ENCODE data around the gene RELN. TPM values are rescaled to one million over a fixed set of nuclear protein-coding genes. Genes with fewer than 3 reads are reported as not detected.

Gene RELN
- polyA plus RNA-seq, 2 donors = 0.10 to 0.65 TPM

DNA sequence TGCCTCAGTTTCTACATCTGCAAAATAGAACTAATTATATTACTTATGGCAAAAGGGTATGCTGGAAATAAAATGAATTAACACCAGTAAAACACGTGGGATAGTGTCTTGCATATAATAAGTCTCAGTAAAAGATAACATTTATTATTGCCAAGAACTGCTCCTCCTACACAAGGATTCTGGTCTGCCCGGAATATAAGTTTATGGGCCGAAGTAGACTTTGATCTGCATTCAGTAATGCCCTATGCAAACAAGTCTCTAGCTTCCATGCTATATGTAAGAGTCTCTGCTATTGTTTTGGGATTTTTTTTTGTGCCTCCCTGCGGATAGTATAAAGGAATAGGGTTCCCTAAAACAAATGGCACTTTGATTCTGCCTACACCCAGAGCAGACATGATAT, 417.9 kb downstream of the RELN start:
- Histone ChIP-seq H3K9me3 (ENCODE audit: control insufficient read depth in 2 of 2, insufficient read depth in 1 of 2, low read depth in 1 of 2, low read length in 1 of 2) (no peaks in the 10 kb centered on the region), H3K36me3 (ENCODE audit: control insufficient read depth in 2 of 2, insufficient read depth in 2 of 2, low read length in 1 of 2) (no peaks in the 10 kb centered on the region), H3K27me3 (ENCODE audit: control insufficient read depth in 1 of 2, insufficient read depth in 2 of 2, low read length in 2 of 2) (no peaks in the 10 kb centered on the region), H3K4me3 (ENCODE audit: low read depth in 1 of 2, low read length in 2 of 2) (no peak overlapping the region), H3K27ac (ENCODE audit: low read depth in 2 of 2, low read length in 1 of 2) (no peak overlapping the region), H3K4me1 (ENCODE audit: control insufficient read depth in 2 of 2, insufficient read depth in 2 of 2, low read length in 1 of 2) (no peaks in the 10 kb centered on the region)
- WGBS, 2 donors = 37 to 56% methylated on average over 4 of the region's 4 CpGs

DNA sequence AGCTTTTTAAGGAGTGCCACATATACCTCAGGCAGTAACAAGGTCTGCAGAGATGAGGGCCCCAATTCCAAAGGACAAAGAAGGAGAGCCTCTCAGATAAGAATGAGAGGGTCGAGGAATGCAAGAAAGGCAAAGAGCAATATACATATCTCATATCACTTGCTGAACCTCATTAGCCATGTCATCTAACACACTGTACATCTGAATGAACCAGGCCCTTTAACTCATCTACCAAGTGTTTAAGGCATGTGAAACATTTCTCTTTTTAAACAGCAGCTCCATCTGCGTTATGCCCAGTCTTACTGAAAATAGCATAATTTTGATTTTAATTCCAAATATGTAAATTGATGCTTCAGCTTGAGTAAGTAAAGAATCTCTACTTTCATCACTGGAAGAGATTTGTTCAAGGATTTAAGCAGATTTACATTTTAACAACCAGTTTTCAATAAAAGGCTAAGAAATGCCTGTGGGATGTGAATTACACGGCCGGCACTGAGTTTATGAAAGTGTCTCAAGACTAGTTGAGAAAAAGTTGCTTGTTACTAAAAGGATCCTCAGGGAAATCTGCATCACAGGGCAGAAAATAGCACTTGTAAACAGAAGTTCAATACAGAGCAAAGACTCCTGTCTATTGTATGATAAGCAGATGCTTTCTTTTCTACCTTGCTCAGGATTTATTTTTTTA, 419.7 kb downstream of the RELN start:
- Histone ChIP-seq H3K4me1 (ENCODE audit: control insufficient read depth in 2 of 2, insufficient read depth in 2 of 2, low read length in 1 of 2) (no peaks in the 10 kb centered on the region), H3K27ac (ENCODE audit: low read depth in 2 of 2, low read length in 1 of 2) (no peak overlapping the region), H3K9me3 (ENCODE audit: control insufficient read depth in 2 of 2, insufficient read depth in 1 of 2, low read depth in 1 of 2, low read length in 1 of 2) (no peaks in the 10 kb centered on the region), H3K36me3 (ENCODE audit: control insufficient read depth in 2 of 2, insufficient read depth in 2 of 2, low read length in 1 of 2) (no peaks in the 10 kb centered on the region), H3K4me3 (ENCODE audit: low read depth in 1 of 2, low read length in 2 of 2) (no peak overlapping the region), H3K27me3 (ENCODE audit: control insufficient read depth in 1 of 2, insufficient read depth in 2 of 2, low read length in 2 of 2) (no peaks in the 10 kb centered on the region)
- 54 to 59% methylated on average over 4 of the region's 4 CpGs for WGBS, 2 donors

DNA sequence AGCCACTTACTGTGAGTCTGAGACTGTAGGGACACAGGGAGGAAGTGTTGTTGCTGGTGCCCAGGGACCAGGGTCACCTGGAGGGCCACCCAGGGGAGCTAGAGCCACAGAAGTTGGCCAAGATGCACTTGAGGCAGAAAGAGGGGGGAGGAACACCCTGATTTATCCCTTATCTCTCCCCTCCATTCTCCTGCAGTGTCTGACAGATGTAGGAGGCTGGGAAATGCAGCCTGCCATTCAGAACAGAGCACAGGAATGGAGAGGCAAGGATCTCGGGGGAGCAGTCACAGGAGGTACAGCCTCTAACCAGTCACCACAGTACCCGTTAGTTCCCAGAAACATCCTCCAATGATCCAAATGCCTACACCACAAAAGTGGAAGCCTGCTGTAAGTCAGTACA, 425.0 kb downstream of the RELN start:
- Histone ChIP-seq H3K9me3 (ENCODE audit: control insufficient read depth in 2 of 2, insufficient read depth in 1 of 2, low read depth in 1 of 2, low read length in 1 of 2) (no peaks in the 10 kb centered on the region), H3K4me1 (ENCODE audit: control insufficient read depth in 2 of 2, insufficient read depth in 2 of 2, low read length in 1 of 2) (no peaks in the 10 kb centered on the region), H3K27me3 (ENCODE audit: control insufficient read depth in 1 of 2, insufficient read depth in 2 of 2, low read length in 2 of 2) (no peaks in the 10 kb centered on the region), H3K27ac (ENCODE audit: low read depth in 2 of 2, low read length in 1 of 2) (no peak overlapping the region), H3K4me3 (ENCODE audit: low read depth in 1 of 2, low read length in 2 of 2) (no peak overlapping the region), H3K36me3 (ENCODE audit: control insufficient read depth in 2 of 2, insufficient read depth in 2 of 2, low read length in 1 of 2) (no peaks in the 10 kb centered on the region)
- WGBS, 2 donors = 67 to 78% methylated on average over 2 of the region's 2 CpGs

DNA sequence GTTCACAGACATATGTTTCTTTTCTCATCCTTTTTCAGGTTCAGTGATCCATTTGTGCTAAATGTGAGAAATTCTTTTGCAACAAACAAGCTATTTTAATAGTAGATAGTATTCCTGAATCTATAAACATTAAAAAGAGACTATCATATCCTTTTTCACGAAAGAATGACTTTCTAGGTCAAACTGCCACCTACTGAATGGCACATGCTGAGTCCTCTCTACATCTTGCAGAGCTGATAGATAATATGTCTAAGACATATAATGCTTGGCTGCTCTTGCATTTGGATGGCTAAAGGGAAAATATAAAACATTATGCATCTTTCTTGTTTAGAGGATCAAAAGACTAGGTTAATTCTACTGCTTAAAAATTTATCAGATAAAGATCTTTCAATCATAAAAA, 429.3 kb downstream of the RELN start:
- H3K4me3 ChIP-seq (ENCODE audit: low read depth in 1 of 2, low read length in 2 of 2) = no peak overlapping the region
- no peaks in the 10 kb centered on the region for H3K4me1 ChIP-seq (ENCODE audit: control insufficient read depth in 2 of 2, insufficient read depth in 2 of 2, low read length in 1 of 2)
- H3K36me3 ChIP-seq (ENCODE audit: control insufficient read depth in 2 of 2, insufficient read depth in 2 of 2, low read length in 1 of 2) = no peaks in the 10 kb centered on the region
- WGBS, 2 donors = 55 to 59% methylated on average over 1 of the region's 1 CpG
- no peaks in the 10 kb centered on the region for H3K27me3 ChIP-seq (ENCODE audit: control insufficient read depth in 1 of 2, insufficient read depth in 2 of 2, low read length in 2 of 2)
- no peak overlapping the region for H3K27ac ChIP-seq (ENCODE audit: low read depth in 2 of 2, low read length in 1 of 2)
- no peaks in the 10 kb centered on the region for H3K9me3 ChIP-seq (ENCODE audit: control insufficient read depth in 2 of 2, insufficient read depth in 1 of 2, low read depth in 1 of 2, low read length in 1 of 2)

DNA sequence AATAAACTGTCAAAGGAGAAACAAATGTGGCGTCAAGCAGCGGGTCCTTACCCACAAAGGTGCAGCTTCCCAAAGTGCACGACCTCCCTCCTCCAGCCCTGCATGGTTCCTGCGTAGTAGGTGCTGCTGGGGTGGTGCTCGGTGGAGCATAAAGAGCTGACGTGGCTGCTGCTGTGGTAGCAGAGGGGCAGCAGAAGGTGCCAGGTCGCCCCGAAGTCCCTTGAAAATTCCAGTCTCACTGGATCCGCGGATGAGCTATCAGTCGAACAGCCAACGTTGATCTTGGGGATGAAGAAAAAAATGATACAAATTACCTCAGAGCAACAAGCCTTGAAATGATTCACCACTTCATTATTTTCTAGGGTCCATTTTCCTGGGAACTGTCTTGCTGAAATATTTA, 438.4 kb downstream of the RELN start:
- Histone ChIP-seq H3K4me1 (ENCODE audit: control insufficient read depth in 2 of 2, insufficient read depth in 2 of 2, low read length in 1 of 2) (no peaks in the 10 kb centered on the region), H3K9me3 (ENCODE audit: control insufficient read depth in 2 of 2, insufficient read depth in 1 of 2, low read depth in 1 of 2, low read length in 1 of 2) (no peaks in the 10 kb centered on the region), H3K27ac (ENCODE audit: low read depth in 2 of 2, low read length in 1 of 2) (no peak overlapping the region), H3K4me3 (ENCODE audit: low read depth in 1 of 2, low read length in 2 of 2) (no peak overlapping the region), H3K27me3 (ENCODE audit: control insufficient read depth in 1 of 2, insufficient read depth in 2 of 2, low read length in 2 of 2) (no peaks in the 10 kb centered on the region), H3K36me3 (ENCODE audit: control insufficient read depth in 2 of 2, insufficient read depth in 2 of 2, low read length in 1 of 2) (no peaks in the 10 kb centered on the region)
- WGBS, 2 donors = 86 to 88% methylated on average over 12 of the region's 12 CpGs

DNA sequence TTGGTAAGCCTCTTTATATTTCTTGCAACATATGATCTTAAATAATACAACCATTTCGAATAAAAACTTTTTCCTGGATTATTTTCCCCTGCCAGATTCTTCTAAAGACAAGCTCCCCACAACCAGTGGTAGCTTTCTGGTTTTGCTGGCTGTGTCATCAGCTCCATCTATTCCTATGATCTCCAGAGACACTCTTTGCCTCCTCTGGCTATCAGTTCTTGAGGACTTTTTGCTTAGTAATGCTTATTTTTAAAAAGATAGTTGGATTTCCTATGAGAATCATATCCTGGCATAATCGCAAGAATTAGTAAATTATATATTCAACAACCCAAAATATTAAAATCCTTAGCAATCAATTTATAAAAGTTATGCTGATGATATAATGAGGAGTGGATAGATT, 439.7 kb downstream of the RELN start:
- Histone ChIP-seq H3K27me3 (ENCODE audit: control insufficient read depth in 1 of 2, insufficient read depth in 2 of 2, low read length in 2 of 2) (no peaks in the 10 kb centered on the region), H3K27ac (ENCODE audit: low read depth in 2 of 2, low read length in 1 of 2) (no peak overlapping the region), H3K36me3 (ENCODE audit: control insufficient read depth in 2 of 2, insufficient read depth in 2 of 2, low read length in 1 of 2) (no peaks in the 10 kb centered on the region), H3K4me3 (ENCODE audit: low read depth in 1 of 2, low read length in 2 of 2) (no peak overlapping the region), H3K9me3 (ENCODE audit: control insufficient read depth in 2 of 2, insufficient read depth in 1 of 2, low read depth in 1 of 2, low read length in 1 of 2) (no peaks in the 10 kb centered on the region), H3K4me1 (ENCODE audit: control insufficient read depth in 2 of 2, insufficient read depth in 2 of 2, low read length in 1 of 2) (no peaks in the 10 kb centered on the region)
- WGBS, 2 donors = 65 to 78% methylated on average over 2 of the region's 2 CpGs

DNA sequence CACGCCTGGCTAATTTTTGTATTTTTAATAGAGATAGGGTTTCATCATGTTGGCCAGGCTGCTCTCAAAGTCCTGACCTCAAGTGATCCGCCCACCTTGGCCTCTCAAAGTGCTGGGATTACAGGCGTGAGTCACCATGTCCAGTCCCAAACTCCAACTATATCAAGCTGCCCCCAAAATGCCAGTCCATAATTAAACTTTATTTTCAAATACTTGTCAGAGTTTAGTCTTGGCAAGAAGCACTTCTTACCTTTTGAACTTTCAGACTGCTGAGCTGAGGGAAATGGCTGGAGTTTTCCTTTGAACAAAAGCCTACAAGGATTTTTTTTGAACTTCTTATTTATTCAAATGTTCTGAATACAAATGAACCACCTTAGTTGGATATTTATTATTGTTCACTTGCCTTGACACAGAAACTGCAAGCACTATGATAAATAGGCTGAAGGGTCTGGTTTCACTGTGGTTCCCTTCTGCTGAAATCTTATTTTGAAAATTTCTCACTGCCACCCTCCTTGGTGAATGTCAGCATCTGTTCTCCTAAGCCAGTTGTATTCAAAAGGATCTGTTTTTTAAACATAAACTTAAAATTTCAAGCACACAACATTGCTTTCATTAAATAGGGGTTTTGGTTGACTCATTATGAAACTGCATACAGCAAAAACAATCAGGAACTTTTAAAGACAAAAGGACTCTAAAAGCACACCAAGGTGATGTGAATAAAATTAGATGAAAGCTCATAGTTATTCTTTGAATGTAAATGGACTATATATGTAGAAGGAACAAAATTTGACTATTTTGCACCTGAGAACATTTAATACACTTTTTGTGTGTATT, 441.8 kb downstream of the RELN start:
- Histone ChIP-seq H3K9me3 (ENCODE audit: control insufficient read depth in 2 of 2, insufficient read depth in 1 of 2, low read depth in 1 of 2, low read length in 1 of 2) (no peaks in the 10 kb centered on the region), H3K4me1 (ENCODE audit: control insufficient read depth in 2 of 2, insufficient read depth in 2 of 2, low read length in 1 of 2) (no peaks in the 10 kb centered on the region), H3K27ac (ENCODE audit: low read depth in 2 of 2, low read length in 1 of 2) (no peak overlapping the region), H3K36me3 (ENCODE audit: control insufficient read depth in 2 of 2, insufficient read depth in 2 of 2, low read length in 1 of 2) (no peaks in the 10 kb centered on the region), H3K27me3 (ENCODE audit: control insufficient read depth in 1 of 2, insufficient read depth in 2 of 2, low read length in 2 of 2) (no peaks in the 10 kb centered on the region), H3K4me3 (ENCODE audit: low read depth in 1 of 2, low read length in 2 of 2) (no peak overlapping the region)
- WGBS, 2 donors = 64 to 70% methylated on average over 3 of the region's 3 CpGs

DNA sequence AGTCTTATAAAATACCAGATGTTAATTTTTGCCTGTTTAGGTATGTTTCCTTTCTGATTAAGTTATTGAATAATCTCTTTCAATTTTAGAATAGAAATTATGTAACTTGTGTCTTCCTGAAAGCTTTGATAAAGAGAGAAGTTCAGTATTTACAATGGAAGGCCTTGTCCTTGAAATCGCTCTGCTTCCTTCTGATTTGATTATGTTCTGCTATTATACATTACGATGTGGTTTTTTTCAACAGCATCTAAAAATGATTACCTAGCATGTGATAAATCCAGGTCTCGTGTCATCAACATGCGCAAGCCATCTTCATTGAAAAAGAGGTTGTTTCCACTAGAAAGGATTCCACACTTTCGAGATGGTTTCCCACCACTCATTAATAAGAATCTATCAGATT, 447.0 kb downstream of the RELN start:
- H3K27ac ChIP-seq (ENCODE audit: low read depth in 2 of 2, low read length in 1 of 2) = no peak overlapping the region
- no peaks in the 10 kb centered on the region for H3K4me1 ChIP-seq (ENCODE audit: control insufficient read depth in 2 of 2, insufficient read depth in 2 of 2, low read length in 1 of 2)
- H3K9me3 ChIP-seq (ENCODE audit: control insufficient read depth in 2 of 2, insufficient read depth in 1 of 2, low read depth in 1 of 2, low read length in 1 of 2) = no peaks in the 10 kb centered on the region
- H3K4me3 ChIP-seq (ENCODE audit: low read depth in 1 of 2, low read length in 2 of 2) = no peak overlapping the region
- no peaks in the 10 kb centered on the region for H3K36me3 ChIP-seq (ENCODE audit: control insufficient read depth in 2 of 2, insufficient read depth in 2 of 2, low read length in 1 of 2)
- 82 to 87% methylated on average over 5 of the region's 5 CpGs for WGBS, 2 donors
- H3K27me3 ChIP-seq (ENCODE audit: control insufficient read depth in 1 of 2, insufficient read depth in 2 of 2, low read length in 2 of 2) = no peaks in the 10 kb centered on the region

DNA sequence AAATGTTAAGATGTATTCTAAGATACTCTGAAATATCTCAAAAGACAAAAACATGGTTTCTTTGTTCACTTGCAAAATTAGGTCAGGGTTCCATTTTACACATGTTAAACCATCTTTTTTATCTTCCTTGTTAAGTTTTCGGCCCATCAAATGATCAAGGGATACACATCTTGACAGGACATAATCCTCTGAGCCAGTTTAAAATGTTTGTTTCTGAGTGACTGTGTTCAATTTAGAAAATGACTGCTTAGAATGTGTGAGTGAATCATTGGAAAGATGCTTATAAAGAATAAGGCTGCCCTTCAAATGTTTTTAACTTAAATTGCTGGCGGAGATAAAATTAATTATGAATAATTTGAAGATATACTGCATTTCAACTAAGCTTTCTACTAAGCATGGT, 447.5 kb downstream of the RELN start:
- Histone ChIP-seq H3K9me3 (ENCODE audit: control insufficient read depth in 2 of 2, insufficient read depth in 1 of 2, low read depth in 1 of 2, low read length in 1 of 2) (no peaks in the 10 kb centered on the region), H3K4me3 (ENCODE audit: low read depth in 1 of 2, low read length in 2 of 2) (no peak overlapping the region), H3K27ac (ENCODE audit: low read depth in 2 of 2, low read length in 1 of 2) (no peak overlapping the region), H3K27me3 (ENCODE audit: control insufficient read depth in 1 of 2, insufficient read depth in 2 of 2, low read length in 2 of 2) (no peaks in the 10 kb centered on the region), H3K4me1 (ENCODE audit: control insufficient read depth in 2 of 2, insufficient read depth in 2 of 2, low read length in 1 of 2) (no peaks in the 10 kb centered on the region), H3K36me3 (ENCODE audit: control insufficient read depth in 2 of 2, insufficient read depth in 2 of 2, low read length in 1 of 2) (no peaks in the 10 kb centered on the region)
- 75 to 81% methylated on average over 2 of the region's 2 CpGs for WGBS, 2 donors

DNA sequence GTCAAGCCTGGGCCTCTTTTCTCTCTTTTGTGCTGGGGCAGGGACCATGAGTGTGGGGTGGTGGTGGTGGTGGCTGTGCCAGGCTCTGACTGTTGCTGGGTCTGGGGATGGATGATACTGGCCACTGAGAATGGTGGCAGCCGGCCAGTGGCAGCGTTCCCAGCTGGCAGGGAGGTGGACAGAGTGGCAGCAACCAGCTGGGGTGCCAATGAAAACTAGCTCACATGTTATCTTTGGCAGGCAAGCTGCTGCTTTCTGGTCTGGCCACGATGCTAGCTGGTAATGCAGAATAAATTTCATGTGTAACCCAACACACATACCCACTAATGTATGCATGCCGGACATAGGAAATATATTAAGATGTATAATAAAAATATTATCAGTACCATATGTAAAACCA, 448.4 kb downstream of the RELN start:
- Histone ChIP-seq H3K27me3 (ENCODE audit: control insufficient read depth in 1 of 2, insufficient read depth in 2 of 2, low read length in 2 of 2) (no peaks in the 10 kb centered on the region), H3K9me3 (ENCODE audit: control insufficient read depth in 2 of 2, insufficient read depth in 1 of 2, low read depth in 1 of 2, low read length in 1 of 2) (no peaks in the 10 kb centered on the region), H3K4me1 (ENCODE audit: control insufficient read depth in 2 of 2, insufficient read depth in 2 of 2, low read length in 1 of 2) (no peaks in the 10 kb centered on the region), H3K4me3 (ENCODE audit: low read depth in 1 of 2, low read length in 2 of 2) (no peak overlapping the region), H3K27ac (ENCODE audit: low read depth in 2 of 2, low read length in 1 of 2) (no peak overlapping the region), H3K36me3 (ENCODE audit: control insufficient read depth in 2 of 2, insufficient read depth in 2 of 2, low read length in 1 of 2) (no peaks in the 10 kb centered on the region)
- 65 to 67% methylated on average over 4 of the region's 4 CpGs for WGBS, 2 donors
